ENCODE data around the gene COMMD6.

- TF ChIP-seq CTCF (IDR thresholded peaks at IDR 0.05 in 8 of 11, conservative IDR thresholded peaks at IDR 0.05 in 3 of 11) = no peak
- no peak for TF ChIP-seq POLR2AphosphoS5 (IDR thresholded peaks at IDR 0.05)
- no peak for TF ChIP-seq POLR2A (IDR thresholded peaks at IDR 0.05)
Measured at GRCh38 chr13:75569576-75569975, 31.9 kb upstream of the COMMD6 start.
